ENCODE measurements around the gene PI4K2A. TPM values are rescaled to one million over a fixed set of nuclear protein-coding genes. Genes with fewer than 3 reads are reported as not detected.
A peak's percentile ranks its signal among the peaks of the same experiment; 100 is the strongest.
"Not testable (repeated sequence)": the region's sequence is repeated elsewhere in the genome, so short reads cannot be mapped to it uniquely, and the experiment has no call there.

Gene PI4K2A
- total and polyA plus RNA-seq, 8 donors, result 4.2 to 13.6 (median 9.7) TPM

- H3K4me3 ChIP-seq, result no peak overlapping the region
- peaks cover 3 to 34% (median 24%) of the 10 kb centered on the region in 4 donors for H3K36me3 ChIP-seq
- peaks cover 15 to 46% (median 23%) of the 10 kb centered on the region in 4 donors for H3K4me1 ChIP-seq
- H3K27me3 ChIP-seq, result no peaks in the 10 kb centered on the region
- 49 to 74% (median 66%) methylated on average over 4 of the region's 4 CpGs for WGBS, 5 donors
- no peaks in the 10 kb centered on the region for H3K9me3 ChIP-seq
- peak in 1 of 2 donors; percentile 28 for DNase-seq
- no peak for TF ChIP-seq EP300 (IDR thresholded peaks at IDR 0.05)
- no peak for TF ChIP-seq CTCF (IDR thresholded peaks at IDR 0.05)
- no peak for TF ChIP-seq POLR2AphosphoS5 (IDR thresholded peaks at IDR 0.05)
- TF ChIP-seq POLR2A (IDR thresholded peaks at IDR 0.05), result no peak
- intact Hi-C loops (cut with DNase I; ENCODE audit: low total_unique reads), result no loop called here
- no peak overlapping the region for H3K27ac ChIP-seq
These were observed 3.0 kb downstream of the PI4K2A start for GRCh38 chr10:97643441-97643985.

DNA sequence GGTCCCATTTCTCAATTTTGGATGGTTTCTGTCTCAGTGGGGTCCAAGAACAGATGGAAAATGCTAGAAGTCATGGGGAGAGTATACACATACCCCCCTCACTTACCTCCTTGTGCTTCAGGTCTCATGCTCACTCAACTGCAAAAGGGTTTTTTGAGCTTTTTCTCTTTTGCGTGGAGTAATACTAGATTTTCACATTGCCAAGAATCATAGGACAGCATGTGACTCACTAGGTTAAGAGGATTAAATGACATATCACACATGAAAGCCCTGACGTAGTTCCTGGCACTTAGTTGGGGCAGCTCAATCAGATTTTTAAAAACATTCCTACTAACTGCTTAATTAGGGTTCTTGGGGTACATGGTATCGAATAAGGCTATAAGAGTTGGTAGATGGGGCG, 4.5 kb downstream of the PI4K2A start:
- no peaks in the 10 kb centered on the region for H3K9me3 ChIP-seq
- H3K4me3 ChIP-seq, result no peak overlapping the region
- peaks cover 3 to 34% (median 24%) of the 10 kb centered on the region in 4 donors for H3K36me3 ChIP-seq
- H3K27ac ChIP-seq, result no peak overlapping the region
- H3K4me1 ChIP-seq, result peaks cover 15 to 58% (median 32%) of the 10 kb centered on the region in 4 donors
- DNase-seq, result no peak
- H3K27me3 ChIP-seq, result no peaks in the 10 kb centered on the region
- intact Hi-C loops (cut with DNase I; ENCODE audit: low total_unique reads), result no loop called here
- TF ChIP-seq POLR2AphosphoS5 (IDR thresholded peaks at IDR 0.05), result no peak
- 93 to 97% (median 94%) methylated on average over 4 of the region's 4 CpGs for WGBS, 5 donors

DNA sequence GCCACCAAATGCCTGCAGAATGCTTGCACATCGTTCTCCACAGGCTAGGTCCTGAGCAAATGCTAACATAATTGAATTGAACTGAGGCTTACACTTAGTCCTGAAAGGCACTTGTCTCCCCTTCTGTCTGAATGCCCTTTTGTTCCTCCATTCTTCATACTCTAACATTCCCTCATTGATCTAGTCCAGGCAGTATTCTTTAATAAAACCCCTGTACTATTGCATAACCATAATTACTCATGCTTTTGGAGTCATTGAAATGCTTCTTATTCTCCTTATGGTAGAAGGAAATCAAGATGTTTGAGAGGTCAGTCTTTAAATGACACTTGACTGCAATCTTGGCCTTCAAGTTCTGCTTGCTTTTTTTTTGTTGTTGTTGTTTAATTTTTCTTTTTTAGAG, 7.1 kb downstream of the PI4K2A start:
- DNase-seq, result no peak

GRCh38 chr10:97648562-97649404, 8.3 kb downstream of the PI4K2A start:
- TF ChIP-seq CTCF (IDR thresholded peaks at IDR 0.05) (no peak), POLR2A (IDR thresholded peaks at IDR 0.05) (no peak), EP300 (IDR thresholded peaks at IDR 0.05) (no peak), POLR2AphosphoS5 (IDR thresholded peaks at IDR 0.05) (no peak)
- H3K27ac ChIP-seq, result peak overlapping the region in 4 of 5 donors; percentile 30 to 63 (median 40)
- H3K4me1 ChIP-seq, result peaks cover 0 to 30% (median 10%) of the 10 kb centered on the region in 4 donors
- H3K9me3 ChIP-seq, result no peaks in the 10 kb centered on the region
- DNase-seq, result peak in 1 of 2 donors; percentile 52
- intact Hi-C loops (cut with DNase I; ENCODE audit: low total_unique reads), result no loop called here
- no peak overlapping the region for H3K4me3 ChIP-seq
- H3K36me3 ChIP-seq, result peaks cover 14 to 64% (median 55%) of the 10 kb centered on the region in 4 donors
- H3K27me3 ChIP-seq, result no peaks in the 10 kb centered on the region
- WGBS, 5 donors, result 72 to 86% (median 78%) methylated on average over 5 of the region's 5 CpGs

More for the DNA sequence above, 7.1 kb downstream of the PI4K2A start:
- TF ChIP-seq POLR2A (IDR thresholded peaks at IDR 0.05) (no peak), EP300 (IDR thresholded peaks at IDR 0.05) (no peak), POLR2AphosphoS5 (IDR thresholded peaks at IDR 0.05) (no peak), CTCF (IDR thresholded peaks at IDR 0.05) (no peak)
- 68 to 88% (median 86%) methylated on average over 1 of the region's 1 CpG for WGBS, 5 donors
- H3K4me3 ChIP-seq, result no peak overlapping the region
- H3K27me3 ChIP-seq, result no peaks in the 10 kb centered on the region
- H3K36me3 ChIP-seq, result peaks cover 14 to 54% (median 43%) of the 10 kb centered on the region in 4 donors
- H3K4me1 ChIP-seq, result peaks cover under 1 to 42% (median 19%) of the 10 kb centered on the region in 4 donors
- peak overlapping the region in 1 of 5 donors; percentile 63 for H3K27ac ChIP-seq
- intact Hi-C loops (cut with DNase I; ENCODE audit: low total_unique reads), result no loop called here
- H3K9me3 ChIP-seq, result no peaks in the 10 kb centered on the region

GRCh38 chr10:97649405-97649750, 8.9 kb downstream of the PI4K2A start:
- H3K9me3 ChIP-seq; DNase-seq; intact Hi-C loops (cut with DNase I; ENCODE audit: low total_unique reads); H3K4me3 ChIP-seq; H3K27me3 ChIP-seq: not testable (repeated sequence)
- peaks cover 0 to 28% (median 10%) of the 10 kb centered on the region in 4 donors for H3K4me1 ChIP-seq
- WGBS, 5 donors, result 89 to 95% (median 93%) methylated on average over 4 of the region's 4 CpGs
- H3K27ac ChIP-seq, result peak overlapping the region in 2 of 5 donors; percentile 44 to 63
- H3K36me3 ChIP-seq, result peaks cover 14 to 64% (median 57%) of the 10 kb centered on the region in 4 donors

All from stomach (tissue), 9 donors.